ENCODE results near the gene THUMPD1.

GRCh38 chr16:20727181-20727580 is 14.4 kb downstream of the THUMPD1 start:
- no peak for TF ChIP-seq GATA2 (IDR thresholded peaks at IDR 0.05; ENCODE audit: low read depth, low read length)
- TF ChIP-seq GATA3 (IDR thresholded peaks at IDR 0.05; ENCODE audit: low read depth, low read length): no peak

Measured in SH-SY5Y (cell line).